ENCODE results near the gene AAR2.

AAR2 gene

GRCh38 chr20:36255445-36255844, 19.2 kb downstream of the AAR2 start:
- no peak for DNase-seq (ENCODE audit: low read depth, low spot score)
- no peak overlapping the region for H3K27ac ChIP-seq

GRCh38 chr20:36259177-36260061, 23.1 kb downstream of the AAR2 start:
- H3K27ac ChIP-seq, result no peak overlapping the region
- DNase-seq (ENCODE audit: low read depth, low spot score), result no peak

GRCh38 chr20:36260316-36260715, 24.0 kb downstream of the AAR2 start:
- no peak overlapping the region for H3K27ac ChIP-seq
- no peak for DNase-seq (ENCODE audit: low read depth, low spot score)

- H3K27ac ChIP-seq, result no peak overlapping the region
- no peak for DNase-seq (ENCODE audit: low read depth, low spot score)
These were observed 25.3 kb downstream of the AAR2 start for GRCh38 chr20:36261389-36262105.

- DNase-seq (ENCODE audit: low read depth, low spot score), result no peak
These were observed 26.2 kb downstream of the AAR2 start for GRCh38 chr20:36262440-36262839.

GRCh38 chr20:36264426-36265246, 28.4 kb downstream of the AAR2 start:
- no peak overlapping the region for H3K27ac ChIP-seq
- no peak for DNase-seq (ENCODE audit: low read depth, low spot score)

More at GRCh38 chr20:36262440-36262839, 26.2 kb downstream of the AAR2 start:
- no peak overlapping the region for H3K27ac ChIP-seq

GRCh38 chr20:36266189-36266588, 29.9 kb downstream of the AAR2 start:
- no peak for DNase-seq (ENCODE audit: low read depth, low spot score)
- H3K27ac ChIP-seq, result no peak overlapping the region

- no peak for DNase-seq (ENCODE audit: low read depth, low spot score)
- no peak overlapping the region for H3K27ac ChIP-seq
These were observed 31.5 kb downstream of the AAR2 start for GRCh38 chr20:36267605-36268381.

GRCh38 chr20:36268440-36269342, 32.4 kb downstream of the AAR2 start:
- no peak overlapping the region for H3K27ac ChIP-seq
- DNase-seq (ENCODE audit: low read depth, low spot score), result no peak

GRCh38 chr20:36269507-36269906, 33.2 kb downstream of the AAR2 start:
- H3K27ac ChIP-seq, result no peak overlapping the region
- no peak for DNase-seq (ENCODE audit: low read depth, low spot score)

- DNase-seq (ENCODE audit: low read depth, low spot score), result no peak
- no peak overlapping the region for H3K27ac ChIP-seq
These were observed 34.7 kb downstream of the AAR2 start for GRCh38 chr20:36270744-36271638.

GRCh38 chr20:36271639-36272546, 35.6 kb downstream of the AAR2 start:
- no peak overlapping the region for H3K27ac ChIP-seq
- no peak for DNase-seq (ENCODE audit: low read depth, low spot score)

GRCh38 chr20:36272547-36273220, 36.4 kb downstream of the AAR2 start:
- H3K27ac ChIP-seq, result no peak overlapping the region
- no peak for DNase-seq (ENCODE audit: low read depth, low spot score)

- DNase-seq (ENCODE audit: low read depth, low spot score), result no peak
- no peak overlapping the region for H3K27ac ChIP-seq
These were observed 37.3 kb downstream of the AAR2 start for GRCh38 chr20:36273414-36274180.

GRCh38 chr20:36274181-36274841, 38.0 kb downstream of the AAR2 start:
- no peak overlapping the region for H3K27ac ChIP-seq
- no peak for DNase-seq (ENCODE audit: low read depth, low spot score)
